Fibroblast of mammary gland (primary cell): ENCODE measurements around the gene NIPBL.
A peak's percentile ranks its signal among the peaks of the same experiment; 100 is the strongest.

Experiments used
- DNase-seq: peaks from one replicate; pipeline ENCODE4 v3.0.0-alpha.2; 2010; ENCODE audit warnings: low read depth
- H3K4me3 ChIP-seq: 2 replicates; pipeline ENCODE4 v1.5.1; 2011; ENCODE audit warnings: low read depth, mild to moderate bottlenecking, low read length, moderate library complexity; ENCODE audit not compliant: control insufficient read depth
- TF ChIP-seq, protein P1 (sequence below): conservative IDR thresholded peaks from 2 replicates; pipeline ENCODE4 v1.5.1; 2011; ENCODE audit warnings: low read depth, low read length, inconsistent platforms; ENCODE audit not compliant: control insufficient read depth, insufficient read depth

The NIPBL gene

GRCh38 chr5:36928947-36929346 is 52.4 kb downstream of the NIPBL start:
- TF ChIP-seq, protein P1, sequence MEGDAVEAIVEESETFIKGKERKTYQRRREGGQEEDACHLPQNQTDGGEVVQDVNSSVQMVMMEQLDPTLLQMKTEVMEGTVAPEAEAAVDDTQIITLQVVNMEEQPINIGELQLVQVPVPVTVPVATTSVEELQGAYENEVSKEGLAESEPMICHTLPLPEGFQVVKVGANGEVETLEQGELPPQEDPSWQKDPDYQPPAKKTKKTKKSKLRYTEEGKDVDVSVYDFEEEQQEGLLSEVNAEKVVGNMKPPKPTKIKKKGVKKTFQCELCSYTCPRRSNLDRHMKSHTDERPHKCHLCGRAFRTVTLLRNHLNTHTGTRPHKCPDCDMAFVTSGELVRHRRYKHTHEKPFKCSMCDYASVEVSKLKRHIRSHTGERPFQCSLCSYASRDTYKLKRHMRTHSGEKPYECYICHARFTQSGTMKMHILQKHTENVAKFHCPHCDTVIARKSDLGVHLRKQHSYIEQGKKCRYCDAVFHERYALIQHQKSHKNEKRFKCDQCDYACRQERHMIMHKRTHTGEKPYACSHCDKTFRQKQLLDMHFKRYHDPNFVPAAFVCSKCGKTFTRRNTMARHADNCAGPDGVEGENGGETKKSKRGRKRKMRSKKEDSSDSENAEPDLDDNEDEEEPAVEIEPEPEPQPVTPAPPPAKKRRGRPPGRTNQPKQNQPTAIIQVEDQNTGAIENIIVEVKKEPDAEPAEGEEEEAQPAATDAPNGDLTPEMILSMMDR: no peak
- DNase-seq: peak; percentile 87

DNA sequence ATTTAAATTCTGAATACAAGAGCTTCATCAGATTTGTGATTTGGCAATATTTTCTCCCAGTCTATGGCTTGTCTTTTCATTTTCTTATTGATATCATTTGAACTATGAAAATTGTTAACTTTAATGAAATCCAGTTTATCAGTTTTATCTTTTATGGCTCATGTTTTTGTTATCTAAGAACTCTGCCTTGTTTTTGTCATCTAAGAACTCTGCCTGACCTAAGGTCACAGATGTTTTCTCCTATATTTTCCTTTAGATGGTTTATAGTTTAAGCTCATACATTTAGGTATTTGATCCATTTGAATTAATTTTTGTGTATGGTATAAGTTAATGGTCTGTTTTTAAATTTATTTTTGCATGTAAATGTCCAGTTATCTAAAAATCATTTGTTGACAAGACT is 52.9 kb downstream of the NIPBL start:
- DNase-seq: no peak
- no peak overlapping the region for H3K4me3 ChIP-seq
- TF ChIP-seq, protein P1: no peak

More at GRCh38 chr5:36928947-36929346, 52.4 kb downstream of the NIPBL start:
- H3K4me3 ChIP-seq: no peak overlapping the region

DNA sequence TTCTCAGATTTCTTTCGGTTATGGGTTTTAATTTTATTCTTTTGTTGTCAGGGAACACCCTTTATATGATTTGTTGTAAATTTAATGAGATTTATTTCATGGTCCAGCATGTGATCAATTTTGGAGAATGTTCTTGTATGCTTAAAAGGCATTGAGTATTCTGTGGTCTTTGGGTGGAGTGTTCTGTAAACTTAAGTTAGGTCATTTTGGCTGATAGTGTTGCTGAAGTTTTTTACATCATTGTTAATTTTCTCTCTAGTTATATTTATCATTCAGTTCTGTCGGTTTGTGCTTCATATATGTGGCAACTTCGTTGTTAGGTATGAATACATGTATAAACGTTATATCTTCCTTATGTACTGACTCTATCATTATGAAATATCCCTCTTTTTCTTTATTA is 55.5 kb downstream of the NIPBL start:
- DNase-seq: no peak
- TF ChIP-seq, protein P1: no peak

GRCh38 chr5:36932699-36933098 is 56.1 kb downstream of the NIPBL start:
- TF ChIP-seq, protein P1: no peak
- no peak overlapping the region for H3K4me3 ChIP-seq
- no peak for DNase-seq

More for the DNA sequence above, 55.5 kb downstream of the NIPBL start:
- no peak overlapping the region for H3K4me3 ChIP-seq

GRCh38 chr5:36934740-36935356 is 58.3 kb downstream of the NIPBL start:
- peak; percentile 52 for DNase-seq
- TF ChIP-seq, protein P1: no peak
- no peak overlapping the region for H3K4me3 ChIP-seq

- TF ChIP-seq, protein P1: no peak
- DNase-seq: no peak
- no peak overlapping the region for H3K4me3 ChIP-seq
Measured at GRCh38 chr5:36935805-36936204, 59.2 kb downstream of the NIPBL start.
